Heart right ventricle (tissue), 16 donors: ENCODE results near the gene KIF2A. TPM values are rescaled to one million over a fixed set of nuclear protein-coding genes. Genes with fewer than 3 reads are reported as not detected.

Experiments
- ATAC-seq, 8 donors: fragments of 200-7000 bp; cut with Tn5 transposase; one replicate each; pipeline ENCODE4 v1.9.1; 2020; ENCODE audit warnings: mild to moderate bottlenecking in 8 of 8, moderate library complexity in 8 of 8, moderate number of reproducible peaks in 1 of 8
- DNase-seq, 2 donors: peaks; one replicate each; pipeline ENCODE4 v3.0.0-alpha.2; 2020
- H3K27ac ChIP-seq, 10 donors: fragments of 200-600 bp; sonication (generic) in 2 of 10; one replicate each; pipeline versions ENCODE4 v1.5.0 to v1.8.0; 2020 to 2022; ENCODE audit warnings: mild to moderate bottlenecking in 3 of 10
- H3K27me3 ChIP-seq, 7 donors: fragments of 200-600 bp; one replicate each; pipeline ENCODE4 v1.8.0; 2021 to 2022; ENCODE audit warnings: mild to moderate bottlenecking in 2 of 7
- H3K36me3 ChIP-seq, 9 donors: fragments of 200-600 bp; sonication (generic) in 1 of 9; one replicate each; pipeline versions ENCODE4 v1.5.0 to v1.8.0; 2020 to 2022; ENCODE audit warnings: mild to moderate bottlenecking in 2 of 9
- H3K4me1 ChIP-seq, 9 donors: fragments of 200-600 bp; sonication (generic) in 1 of 9; one replicate each; pipeline versions ENCODE4 v1.5.0 to v1.8.0; 2020 to 2022; ENCODE audit warnings: mild to moderate bottlenecking in 4 of 9
- H3K4me3 ChIP-seq, 10 donors: fragments of 200-600 bp; sonication (generic) in 2 of 10; one replicate each; pipeline versions ENCODE4 v1.5.0 to v1.8.0; 2020 to 2022; ENCODE audit warnings: mild to moderate bottlenecking in 7 of 10, moderate library complexity in 2 of 10
- H3K9me3 ChIP-seq, 11 donors: fragments of 200-600 bp in 10 of 11; sonication (generic) in 2 of 11; one replicate each; pipeline versions ENCODE4 v1.5.0 to v1.8.0; 2013 to 2022; ENCODE audit warnings: mild to moderate bottlenecking in 2 of 11, control low read depth in 1 of 11, moderate library complexity in 1 of 11
- CTCF ChIP-seq, 9 donors: fragments of 200-600 bp; sonication (generic) in 2 of 9; IDR thresholded peaks; one replicate each; pipeline versions ENCODE4 v1.5.0 to v1.8.0; 2021 to 2022; ENCODE audit warnings: antibody characterized with exemption in 9 of 9, mild to moderate bottlenecking in 5 of 9, moderate library complexity in 1 of 9
- WGBS, 2 donors: extraction: QIAGEN DNeasy Blood & Tissue Kit; methylation state at CpG; one replicate each; pipeline ENCODE4 v1.1.7; 2013; ENCODE audit warnings: inconsistent platforms in 1 of 2; 5-methylcytosine and 5-hydroxymethylcytosine counted together
- intact Hi-C, 10 donors: fragments of 100-400 bp; cut with DNase I; formaldehyde crosslinking; loops; one replicate each; pipeline versions ENCODE4 v1.11.1 to v1.14.2; 2022
- polyA plus RNA-seq, 2 donors: library from polyadenylated mRNA; stranded (reverse); fragments of 200-250 nt; gene quantifications; one replicate each; pipeline ENCODE4 v1.2.3, GENCODE V29; 2013
- total RNA-seq, 10 donors: library from RNA; stranded (reverse); fragmentation: NEBNext Ultra II Directional in 3 of 10; extraction: Animal tissue kit (Norgen Biotek cat#: 25700) in 3 of 10; gene quantifications; one replicate each; pipeline versions ENCODE4 v1.2.1 to v1.2.4, GENCODE V29; 2021 to 2023
- donor health status: Arrhythmogenic right ventricular cardiomyopathy.
- donor health status: ischemic (EF 13 %, LVEDD 7.1; RV severe dilation, severe dysfunction).
- donor health status: healthy with polysubstance abuse.
- donor health status: DM: no; HTN: yes; CAD: no.
- donor health status: DM: no; HTN: no; CAD: no.
- donor health status: ischemic (EF 25% LVEDD 6.9; RV normal size, moderate dysfunction).
- donor health status: ischemic (EF 25% LVEDD 5.7; RV mildly dilated, moderate dysfunction).
- donor health status: healthy.
- donor health status: DM: yes; HTN: yes; CAD: no.
- donor health status: Ischemic cardiomyopathy.
- donor health status: ischemic (EF 35%, LVEDD 5.7; RV mildly dilated, moderate dysfunction).
- donor health status: nonischemic (EF 11% LVEDD 7.7; RV severe dilation, severe dysfunction).
- donor health status: DM: yes; HTN: yes; CAD: no.
- donor health status: PGD.
- donor health status: ischemic (EF 29% LVEDD 5.4; RV normal size, mild dysfunction).
- donor health status: nonischemic (EF 23%, LVEDD 6.1; RV moderate dilation, normal function).

KIF2A gene
- total and polyA plus RNA-seq, 12 donors = 1.5 to 17.1 (median 11.1) TPM

GRCh38 chr5:62306323-62306895 is 403 bp downstream of the KIF2A start:
- 1% methylated on average over 41 to 67 of the region's 67 CpGs for WGBS, 2 donors
- Histone ChIP-seq H3K27ac (peak overlapping the region; percentile 65 to 94 (median 86)), H3K36me3 (no peaks in the 10 kb centered on the region), H3K27me3 (no peaks in the 10 kb centered on the region), H3K9me3 (no peaks in the 10 kb centered on the region), H3K4me1 (peaks cover 0 to 46% (median 16%) of the 10 kb centered on the region in 9 donors), H3K4me3 (peak overlapping the region; percentile 87 to 99 (median 96))
- peak; percentile 49 to 69 for DNase-seq
- ATAC-seq = peak; percentile 62 to 86 (median 73)
- no peak for TF ChIP-seq CTCF (IDR thresholded peaks at IDR 0.05)
- intact Hi-C loops = loop anchor here in 4 of 10 donors (5.0 to 10.0 kb wide), 5 partner anchors 36 to 106 kb away; partner anchors contain the start of genes DIMT1 (in 2 of the 4) and IPO11 (in 1 of the 4)

GRCh38 chr5:62306896-62307689 is 1.1 kb downstream of the KIF2A start:
- H3K27me3 ChIP-seq = no peaks in the 10 kb centered on the region
- ATAC-seq (peak in 7 of 8 donors; percentile 5 to 28 (median 22)), DNase-seq (peak in 1 of 2 donors; percentile 32)
- H3K4me1 ChIP-seq = peaks cover 0 to 53% (median 16%) of the 10 kb centered on the region in 9 donors
- no peak for TF ChIP-seq CTCF (IDR thresholded peaks at IDR 0.05)
- peak overlapping the region; percentile 87 to 99 (median 96) for H3K4me3 ChIP-seq
- intact Hi-C loops = loop anchor here in 4 of 10 donors (5.0 to 10.0 kb wide), 5 partner anchors 35 to 105 kb away; partner anchors contain the start of genes DIMT1 (in 2 of the 4) and IPO11 (in 1 of the 4)
- 3% methylated on average over 33 of the region's 33 CpGs for WGBS, 2 donors
- H3K36me3 ChIP-seq = no peaks in the 10 kb centered on the region
- H3K27ac ChIP-seq = peak overlapping the region; percentile 65 to 94 (median 86)
- no peaks in the 10 kb centered on the region for H3K9me3 ChIP-seq

GRCh38 chr5:62308439-62308838 is 2.4 kb downstream of the KIF2A start:
- Histone ChIP-seq H3K36me3 (no peaks in the 10 kb centered on the region), H3K27ac (no peak overlapping the region), H3K9me3 (no peaks in the 10 kb centered on the region), H3K4me1 (peaks cover 0 to 54% (median 16%) of the 10 kb centered on the region in 9 donors), H3K27me3 (no peaks in the 10 kb centered on the region), H3K4me3 (no peak overlapping the region)
- DNase-seq = no peak
- WGBS, 2 donors = 89 to 90% methylated on average over 6 of the region's 6 CpGs
- no peak for TF ChIP-seq CTCF (IDR thresholded peaks at IDR 0.05)
- intact Hi-C loops = loop anchor here in 4 of 10 donors (5.0 to 10.0 kb wide), 5 partner anchors 34 to 104 kb away; partner anchors contain the start of genes DIMT1 (in 2 of the 4) and IPO11 (in 1 of the 4)
- ATAC-seq = no peak

GRCh38 chr5:62309107-62309506 is 3.1 kb downstream of the KIF2A start:
- Histone ChIP-seq H3K27ac (no peak overlapping the region), H3K9me3 (no peaks in the 10 kb centered on the region), H3K4me1 (peaks cover 0 to 54% (median 16%) of the 10 kb centered on the region in 9 donors), H3K36me3 (no peaks in the 10 kb centered on the region), H3K4me3 (no peak overlapping the region), H3K27me3 (no peaks in the 10 kb centered on the region)
- ATAC-seq (no peak), DNase-seq (no peak)
- TF ChIP-seq CTCF (IDR thresholded peaks at IDR 0.05) = no peak
- intact Hi-C loops = loop anchor here in 4 of 10 donors (5.0 to 10.0 kb wide), 5 partner anchors 33 to 103 kb away; partner anchors contain the start of genes DIMT1 (in 2 of the 4) and IPO11 (in 1 of the 4)
- WGBS, 2 donors = 92 to 93% methylated on average over 4 of the region's 4 CpGs
